ENCODE measurements around the gene FAM241A. TPM values are rescaled to one million over a fixed set of nuclear protein-coding genes. Genes with fewer than 3 reads are reported as not detected.
"Not testable (repeated sequence)": the region's sequence is repeated elsewhere in the genome, so short reads cannot be mapped to it uniquely, and the experiment has no call there.

FAM241A gene
- total and polyA plus RNA-seq, 2 donors (not counting 3 experiments of a cell fraction or from before 2014, with no cell fraction given) = 3.2 to 9.1 TPM

- FAIRE-seq = no peak
- CTCF ChIA-PET = interaction anchor here (0.9 kb wide), 1 partner anchor 11 kb away, joined by 3 read pairs; no protein-coding TSS in a partner anchor
Observed at GRCh38 chr4:112111306-112111705, 33.9 kb upstream of the FAM241A start.

DNA sequence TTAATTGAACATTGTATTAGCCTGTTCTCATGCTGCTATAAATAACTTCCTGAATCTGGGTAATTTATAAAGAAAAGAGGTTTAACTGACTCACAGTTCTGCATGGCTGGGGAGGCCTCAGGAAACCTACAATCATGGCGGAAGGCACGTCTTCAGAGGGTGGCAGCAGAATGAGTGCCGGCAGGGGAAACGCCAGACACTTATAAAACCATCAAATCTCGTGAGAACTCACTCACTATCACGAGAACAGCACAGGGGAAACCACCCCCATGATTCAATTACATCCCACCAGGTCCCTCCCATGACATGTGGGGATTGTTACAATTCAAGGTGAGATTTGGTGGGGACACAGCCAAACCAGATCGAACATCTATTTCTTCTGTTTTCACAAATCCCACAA, 33.2 kb upstream of the FAM241A start:
- POLR2A ChIA-PET = not testable (repeated sequence)

More at GRCh38 chr4:112111306-112111705, 33.9 kb upstream of the FAM241A start:
- DNase-seq (ENCODE audit: low read depth, low spot score) = no peak
- H3K36me3 ChIP-seq (ENCODE audit: control insufficient read depth in 2 of 2, extremely low read depth in 1 of 2, insufficient read depth in 2 of 2, low read length in 2 of 2) = no peaks in the 10 kb centered on the region
- no peaks in the 10 kb centered on the region for H3K9me1 ChIP-seq (replicated peaks; ENCODE audit: control insufficient read depth, extremely low read depth, insufficient read depth, low read length)
- no peak overlapping the region for H3K27ac ChIP-seq (ENCODE audit: insufficient read depth, low read depth, low read length)
- no peaks in the 10 kb centered on the region for H3K79me2 ChIP-seq (ENCODE audit: control insufficient read depth, insufficient read depth, low read length)
- no peak overlapping the region for H3K4me3 ChIP-seq (replicated peaks in 1 of 3; ENCODE audit: insufficient read depth in 1 of 3, low read depth in 1 of 3, low read length in 3 of 3)
- no TSS peak for BruUV-seq (replicated peaks)
- TF ChIP-seq POLR2AphosphoS5 (IDR thresholded peaks at IDR 0.05; ENCODE audit: insufficient read depth, low read depth, low read length) (no peak), GATA2 (IDR thresholded peaks at IDR 0.05; ENCODE audit: insufficient read depth, insufficient read length, low read depth, low read length) (no peak), CTCF (IDR thresholded peaks at IDR 0.05; ENCODE audit: extremely low read depth in 1 of 2, insufficient read depth in 1 of 2, low read depth in 1 of 2, low read length in 2 of 2) (no peak), EZH2 (IDR thresholded peaks at IDR 0.05; ENCODE audit: borderline replicate concordance, low read depth, low read length, severe bottlenecking) (no peak), FOS (IDR thresholded peaks at IDR 0.05; ENCODE audit: borderline replicate concordance, insufficient read depth, low read length) (no peak), JUN (IDR thresholded peaks at IDR 0.05; ENCODE audit: borderline replicate concordance, insufficient read depth, insufficient read length, low read depth) (no peak), MYC (IDR thresholded peaks at IDR 0.05; ENCODE audit: low read depth, low read length) (no peak), POLR2A (IDR thresholded peaks at IDR 0.05; ENCODE audit: low read depth, low read length) (no peak), MAX (IDR thresholded peaks at IDR 0.05; ENCODE audit: insufficient read depth, insufficient read length) (no peak)
- no peak overlapping the region for H2AFZ ChIP-seq (ENCODE audit: low read depth, low read length)
- intact Hi-C loops (cut with micrococcal nuclease) = no loop called here
- peaks cover 20% of the 10 kb centered on the region for H3K4me1 ChIP-seq (ENCODE audit: control insufficient read depth, extremely low read depth, insufficient read depth, low read length)
- H3K9ac ChIP-seq (replicated peaks; ENCODE audit: extremely low read depth, insufficient read depth, low read length) = no peak overlapping the region
- H3K9me3 ChIP-seq (replicated peaks; ENCODE audit: control insufficient read depth, insufficient read depth, low read length) = no peaks in the 10 kb centered on the region
- POLR2A ChIA-PET = no interaction called here
- H3K27me3 ChIP-seq (ENCODE audit: control insufficient read depth in 2 of 2, insufficient read depth in 2 of 2, low read length in 2 of 2) = no peaks in the 10 kb centered on the region
- dilution Hi-C loops (cut with MboI; ENCODE audit: extremely low pct_ligation_motif_present, low sequenced_read_pairs) = no loop called here
- no peaks in the 10 kb centered on the region for H4K20me1 ChIP-seq (replicated peaks; ENCODE audit: control insufficient read depth, extremely low read depth, insufficient read depth, low read length)
- no peak overlapping the region for H3K4me2 ChIP-seq (ENCODE audit: insufficient read depth, low read length)

More for the DNA sequence above, 33.2 kb upstream of the FAM241A start:
- H4K20me1 ChIP-seq (replicated peaks; ENCODE audit: control insufficient read depth, extremely low read depth, insufficient read depth, low read length); H3K4me3 ChIP-seq (replicated peaks in 1 of 3; ENCODE audit: insufficient read depth in 1 of 3, low read depth in 1 of 3, low read length in 3 of 3); H3K36me3 ChIP-seq (ENCODE audit: control insufficient read depth in 2 of 2, extremely low read depth in 1 of 2, insufficient read depth in 2 of 2, low read length in 2 of 2); H3K27me3 ChIP-seq (ENCODE audit: control insufficient read depth in 2 of 2, insufficient read depth in 2 of 2, low read length in 2 of 2); DNase-seq (ENCODE audit: low read depth, low spot score); H3K27ac ChIP-seq (ENCODE audit: insufficient read depth, low read depth, low read length); BruUV-seq (replicated peaks); H3K9me3 ChIP-seq (replicated peaks; ENCODE audit: control insufficient read depth, insufficient read depth, low read length); dilution Hi-C loops (cut with MboI; ENCODE audit: extremely low pct_ligation_motif_present, low sequenced_read_pairs); H3K9ac ChIP-seq (replicated peaks; ENCODE audit: extremely low read depth, insufficient read depth, low read length); FAIRE-seq; H3K9me1 ChIP-seq (replicated peaks; ENCODE audit: control insufficient read depth, extremely low read depth, insufficient read depth, low read length); H3K79me2 ChIP-seq (ENCODE audit: control insufficient read depth, insufficient read depth, low read length); H3K4me2 ChIP-seq (ENCODE audit: insufficient read depth, low read length); H2AFZ ChIP-seq (ENCODE audit: low read depth, low read length); intact Hi-C loops (cut with micrococcal nuclease): not testable (repeated sequence)
- CTCF ChIA-PET = interaction anchor here (1.5 kb wide), 1 partner anchor 12 kb away, joined by 5 read pairs; no protein-coding TSS in a partner anchor
- peaks cover 20% of the 10 kb centered on the region for H3K4me1 ChIP-seq (ENCODE audit: control insufficient read depth, extremely low read depth, insufficient read depth, low read length)

All from endothelial cell of umbilical vein (primary cell).